BLaER1 (cell line): ENCODE results near the gene FSIP1.

ENCODE experiments used
- H3K27ac ChIP-seq: shearing (Covaris generic); formaldehyde crosslinking; 2 replicates; pipeline ENCODE4 v1.8.1; 2022
- H3K27me3 ChIP-seq: shearing (Covaris generic); formaldehyde crosslinking; 2 replicates; pipeline ENCODE4 v1.8.1; 2022
- H3K36me3 ChIP-seq: shearing (Covaris generic); formaldehyde crosslinking; 2 replicates; pipeline ENCODE4 v1.8.1; 2022
- H3K4me1 ChIP-seq: shearing (Covaris generic); formaldehyde crosslinking; 2 replicates; pipeline ENCODE4 v1.8.1; 2022
- H3K4me2 ChIP-seq: shearing (Covaris generic); formaldehyde crosslinking; 2 replicates; pipeline ENCODE4 v1.8.1; 2022
- H3K4me3 ChIP-seq: shearing (Covaris generic); formaldehyde crosslinking; 2 replicates; pipeline ENCODE4 v1.8.1; 2022
- H3K9ac ChIP-seq: shearing (Covaris generic); formaldehyde crosslinking; 2 replicates; pipeline ENCODE4 v1.8.1; 2022
- H3K9me3 ChIP-seq: shearing (Covaris generic); formaldehyde crosslinking; 2 replicates; pipeline ENCODE4 v1.8.1; 2022
- H4K20me1 ChIP-seq: shearing (Covaris generic); formaldehyde crosslinking; 2 replicates; pipeline ENCODE4 v1.8.1; 2022
- Cebpa-rat ChIP-seq: shearing (Covaris generic); IDR thresholded peaks from 2 replicates; pipeline ENCODE4 v1.8.1; 2022

The FSIP1 gene

GRCh38 chr15:39713846-39714245, 68.8 kb downstream of the FSIP1 start:
- Histone ChIP-seq H3K9me3 (no peaks in the 10 kb centered on the region), H3K27me3 (no peaks in the 10 kb centered on the region), H3K9ac (no peak overlapping the region), H3K4me2 (no peak overlapping the region), H3K4me3 (no peak overlapping the region), H3K27ac (no peak overlapping the region), H4K20me1 (no peaks in the 10 kb centered on the region), H3K4me1 (no peaks in the 10 kb centered on the region), H3K36me3 (no peaks in the 10 kb centered on the region)
- TF ChIP-seq Cebpa-rat = no peak

- no peaks in the 10 kb centered on the region for H3K27me3 ChIP-seq
- no peak overlapping the region for H3K9ac ChIP-seq
- no peak overlapping the region for H3K4me3 ChIP-seq
- no peaks in the 10 kb centered on the region for H3K36me3 ChIP-seq
- no peaks in the 10 kb centered on the region for H3K9me3 ChIP-seq
- no peak for TF ChIP-seq Cebpa-rat
- no peaks in the 10 kb centered on the region for H4K20me1 ChIP-seq
- no peak overlapping the region for H3K4me2 ChIP-seq
- no peaks in the 10 kb centered on the region for H3K4me1 ChIP-seq
- no peak overlapping the region for H3K27ac ChIP-seq
These were observed 72.0 kb downstream of the FSIP1 start for GRCh38 chr15:39710681-39711080.

- H3K4me1 ChIP-seq = no peaks in the 10 kb centered on the region
- H3K27me3 ChIP-seq = no peaks in the 10 kb centered on the region
- no peak for TF ChIP-seq Cebpa-rat
- H3K4me2 ChIP-seq = no peak overlapping the region
- H3K27ac ChIP-seq = no peak overlapping the region
- H3K36me3 ChIP-seq = no peaks in the 10 kb centered on the region
- H3K9ac ChIP-seq = no peak overlapping the region
- H3K9me3 ChIP-seq = no peaks in the 10 kb centered on the region
- no peak overlapping the region for H3K4me3 ChIP-seq
- no peaks in the 10 kb centered on the region for H4K20me1 ChIP-seq
These were observed 72.7 kb downstream of the FSIP1 start for GRCh38 chr15:39709941-39710340.

- TF ChIP-seq Cebpa-rat = no peak
- no peak overlapping the region for H3K27ac ChIP-seq
- no peaks in the 10 kb centered on the region for H3K9me3 ChIP-seq
- no peak overlapping the region for H3K4me2 ChIP-seq
- H3K4me3 ChIP-seq = no peak overlapping the region
- H3K27me3 ChIP-seq = no peaks in the 10 kb centered on the region
- no peaks in the 10 kb centered on the region for H3K36me3 ChIP-seq
- no peaks in the 10 kb centered on the region for H3K4me1 ChIP-seq
- no peaks in the 10 kb centered on the region for H4K20me1 ChIP-seq
- H3K9ac ChIP-seq = no peak overlapping the region
These were observed 76.4 kb downstream of the FSIP1 start for GRCh38 chr15:39706206-39706605.

- Histone ChIP-seq H3K4me2 (no peak overlapping the region), H4K20me1 (no peaks in the 10 kb centered on the region), H3K36me3 (no peaks in the 10 kb centered on the region), H3K27ac (no peak overlapping the region), H3K4me3 (no peak overlapping the region), H3K9ac (no peak overlapping the region), H3K9me3 (no peaks in the 10 kb centered on the region), H3K4me1 (no peaks in the 10 kb centered on the region), H3K27me3 (no peaks in the 10 kb centered on the region)
- TF ChIP-seq Cebpa-rat = no peak
These were observed 78.0 kb downstream of the FSIP1 start for GRCh38 chr15:39704689-39705088.

DNA sequence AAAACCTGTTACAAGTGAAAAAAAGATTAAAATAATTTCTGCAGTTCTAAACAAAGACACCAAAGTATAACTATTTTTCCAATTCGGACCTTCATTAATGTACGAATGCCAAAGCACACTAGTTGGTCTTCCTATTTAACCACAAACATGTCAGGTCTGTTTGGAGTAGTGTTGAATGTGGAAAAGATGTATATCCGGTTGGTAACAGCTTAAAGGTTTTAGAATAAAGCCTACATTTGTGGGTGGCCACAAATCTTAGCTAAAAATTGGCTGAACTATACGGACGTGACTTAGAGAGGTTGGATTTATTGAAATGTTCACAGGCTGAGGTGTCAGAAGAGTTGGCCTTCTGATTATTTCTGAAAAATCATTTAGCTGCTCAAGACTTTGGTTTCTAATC, 78.4 kb downstream of the FSIP1 start:
- TF ChIP-seq Cebpa-rat = no peak
- Histone ChIP-seq H3K27ac (no peak overlapping the region), H3K9me3 (no peaks in the 10 kb centered on the region), H3K36me3 (no peaks in the 10 kb centered on the region), H3K4me3 (no peak overlapping the region), H4K20me1 (no peaks in the 10 kb centered on the region), H3K27me3 (no peaks in the 10 kb centered on the region), H3K4me2 (no peak overlapping the region), H3K9ac (no peak overlapping the region), H3K4me1 (no peaks in the 10 kb centered on the region)

DNA sequence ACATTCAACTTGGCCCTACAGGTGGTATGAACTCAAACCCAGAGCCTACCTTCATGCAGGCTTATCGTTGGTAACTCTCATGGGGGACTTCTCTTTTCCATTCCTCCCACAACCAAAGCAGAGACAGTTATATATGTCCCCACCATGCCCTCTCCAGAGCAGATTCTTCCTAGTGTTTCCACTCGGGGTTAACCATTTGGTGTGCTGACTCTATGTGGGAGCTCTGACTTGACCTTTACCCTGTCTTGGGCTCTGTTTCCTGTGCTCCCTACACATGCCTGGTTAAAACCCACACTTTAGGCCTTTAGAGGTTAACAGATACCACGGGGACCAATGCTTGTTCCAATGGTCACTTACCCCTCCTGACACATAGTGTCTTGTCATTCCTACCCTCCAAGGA, 80.7 kb downstream of the FSIP1 start:
- TF ChIP-seq Cebpa-rat = no peak
- no peaks in the 10 kb centered on the region for H3K4me1 ChIP-seq
- H3K27me3 ChIP-seq = no peaks in the 10 kb centered on the region
- no peak overlapping the region for H3K9ac ChIP-seq
- H3K9me3 ChIP-seq = no peaks in the 10 kb centered on the region
- no peak overlapping the region for H3K4me2 ChIP-seq
- no peaks in the 10 kb centered on the region for H3K36me3 ChIP-seq
- no peak overlapping the region for H3K4me3 ChIP-seq
- no peak overlapping the region for H3K27ac ChIP-seq
- H4K20me1 ChIP-seq = no peaks in the 10 kb centered on the region

- H3K36me3 ChIP-seq = no peaks in the 10 kb centered on the region
- no peak overlapping the region for H3K27ac ChIP-seq
- no peaks in the 10 kb centered on the region for H3K4me1 ChIP-seq
- H3K4me3 ChIP-seq = no peak overlapping the region
- no peak for TF ChIP-seq Cebpa-rat
- H3K27me3 ChIP-seq = no peaks in the 10 kb centered on the region
- no peaks in the 10 kb centered on the region for H3K9me3 ChIP-seq
- no peak overlapping the region for H3K9ac ChIP-seq
- no peaks in the 10 kb centered on the region for H4K20me1 ChIP-seq
- H3K4me2 ChIP-seq = no peak overlapping the region
These were observed 82.3 kb downstream of the FSIP1 start for GRCh38 chr15:39700375-39700700.

- H3K4me2 ChIP-seq = no peak overlapping the region
- no peak overlapping the region for H3K27ac ChIP-seq
- H3K9me3 ChIP-seq = no peaks in the 10 kb centered on the region
- H3K36me3 ChIP-seq = no peaks in the 10 kb centered on the region
- H3K27me3 ChIP-seq = no peaks in the 10 kb centered on the region
- no peak overlapping the region for H3K4me3 ChIP-seq
- no peaks in the 10 kb centered on the region for H3K4me1 ChIP-seq
- H4K20me1 ChIP-seq = no peaks in the 10 kb centered on the region
- TF ChIP-seq Cebpa-rat = no peak
- H3K9ac ChIP-seq = no peak overlapping the region
These were observed 82.9 kb downstream of the FSIP1 start for GRCh38 chr15:39699516-39700374.

DNA sequence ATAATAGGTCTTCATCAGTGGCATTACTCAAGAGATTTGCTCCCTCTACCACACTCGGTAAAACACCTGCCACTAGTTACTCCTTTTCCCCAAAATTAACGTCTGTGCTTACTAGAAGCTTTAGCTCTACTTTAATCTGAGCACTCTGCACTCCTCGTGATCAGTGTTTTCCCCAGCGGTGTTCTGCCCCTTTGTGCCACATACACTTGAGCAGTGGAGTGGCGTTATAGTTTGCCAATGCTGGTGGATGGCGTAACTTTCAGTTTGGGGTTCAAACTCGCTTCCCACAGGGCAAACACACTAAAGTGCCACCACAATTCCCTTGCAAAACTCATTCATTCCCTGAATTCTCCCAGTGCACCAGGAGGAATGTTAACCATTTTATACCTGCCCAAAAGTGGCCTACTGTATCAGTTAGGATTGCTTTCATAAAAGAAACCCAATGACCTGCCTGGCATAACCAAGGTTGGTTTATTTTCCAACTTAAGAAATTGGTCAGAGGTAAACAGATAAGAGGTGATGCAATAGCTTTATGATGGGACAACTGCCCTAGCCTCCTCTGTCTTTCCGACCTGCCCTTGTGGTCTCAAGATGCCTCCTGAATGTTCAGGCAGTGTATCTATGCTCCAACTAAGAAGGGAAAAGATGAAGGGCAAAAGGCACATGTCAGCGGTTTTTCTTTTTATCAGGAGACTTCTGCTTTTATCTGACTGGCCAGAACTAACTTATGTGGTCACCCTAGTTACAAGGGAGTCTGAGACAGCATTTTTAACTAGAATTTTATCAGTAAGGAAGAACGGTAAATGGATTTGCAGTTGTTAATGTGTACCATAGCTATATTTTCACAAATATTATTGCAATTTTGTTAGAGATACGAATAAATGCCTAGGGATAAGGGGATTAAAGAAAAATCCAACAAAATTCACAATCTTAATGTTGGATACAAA, 83.9 kb downstream of the FSIP1 start:
- no peak overlapping the region for H3K4me2 ChIP-seq
- no peaks in the 10 kb centered on the region for H3K27me3 ChIP-seq
- no peak overlapping the region for H3K4me3 ChIP-seq
- H3K9me3 ChIP-seq = no peaks in the 10 kb centered on the region
- no peaks in the 10 kb centered on the region for H4K20me1 ChIP-seq
- H3K4me1 ChIP-seq = no peaks in the 10 kb centered on the region
- H3K36me3 ChIP-seq = no peaks in the 10 kb centered on the region
- TF ChIP-seq Cebpa-rat = no peak
- H3K27ac ChIP-seq = no peak overlapping the region
- no peak overlapping the region for H3K9ac ChIP-seq
